ENCODE data around the gene UBLCP1.
"Not testable (repeated sequence)": the region's sequence is repeated elsewhere in the genome, so short reads cannot be mapped to it uniquely, and the experiment has no call there.

Gene UBLCP1

DNA sequence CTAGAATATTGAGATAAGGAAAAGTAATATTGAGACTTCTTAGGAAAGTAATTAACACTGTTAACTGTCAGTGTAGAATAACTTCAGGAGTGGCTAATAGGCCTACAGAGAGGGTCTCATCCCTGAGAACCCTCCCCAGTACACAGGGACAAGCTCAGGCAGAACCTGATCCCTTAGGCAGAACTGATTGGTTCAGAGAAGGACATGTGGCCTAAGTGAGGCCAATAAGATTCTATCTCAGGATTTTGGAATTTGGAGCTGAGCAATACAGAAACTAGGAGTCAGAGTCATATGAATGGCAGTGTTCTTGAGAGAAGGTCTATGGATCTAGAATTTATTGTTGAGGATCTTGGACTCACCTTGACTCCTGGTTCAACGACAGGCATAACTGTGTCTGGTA, 10.9 kb upstream of the UBLCP1 start:
- DNase-seq (ENCODE audit: low read depth): no peak

DNA sequence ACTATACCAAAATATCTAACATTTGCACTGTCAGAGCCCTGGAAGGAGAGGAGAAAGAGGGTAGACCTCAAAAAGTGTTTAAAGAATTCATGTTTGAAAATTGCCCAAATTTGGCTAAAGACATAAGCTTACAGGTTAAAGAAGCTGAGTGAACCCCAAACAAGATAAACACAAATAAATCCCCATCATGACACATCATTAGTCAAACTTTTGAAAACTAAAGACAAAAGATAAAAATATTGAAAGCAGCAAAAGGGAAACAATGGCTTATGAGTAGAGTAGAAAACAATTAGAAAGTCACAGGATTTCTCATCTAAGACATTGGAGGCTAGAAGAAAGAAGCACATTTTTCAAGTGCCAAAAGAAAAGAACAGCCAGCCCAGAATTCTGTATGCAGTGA, 6.1 kb upstream of the UBLCP1 start:
- DNase-seq (ENCODE audit: low read depth): no peak

DNA sequence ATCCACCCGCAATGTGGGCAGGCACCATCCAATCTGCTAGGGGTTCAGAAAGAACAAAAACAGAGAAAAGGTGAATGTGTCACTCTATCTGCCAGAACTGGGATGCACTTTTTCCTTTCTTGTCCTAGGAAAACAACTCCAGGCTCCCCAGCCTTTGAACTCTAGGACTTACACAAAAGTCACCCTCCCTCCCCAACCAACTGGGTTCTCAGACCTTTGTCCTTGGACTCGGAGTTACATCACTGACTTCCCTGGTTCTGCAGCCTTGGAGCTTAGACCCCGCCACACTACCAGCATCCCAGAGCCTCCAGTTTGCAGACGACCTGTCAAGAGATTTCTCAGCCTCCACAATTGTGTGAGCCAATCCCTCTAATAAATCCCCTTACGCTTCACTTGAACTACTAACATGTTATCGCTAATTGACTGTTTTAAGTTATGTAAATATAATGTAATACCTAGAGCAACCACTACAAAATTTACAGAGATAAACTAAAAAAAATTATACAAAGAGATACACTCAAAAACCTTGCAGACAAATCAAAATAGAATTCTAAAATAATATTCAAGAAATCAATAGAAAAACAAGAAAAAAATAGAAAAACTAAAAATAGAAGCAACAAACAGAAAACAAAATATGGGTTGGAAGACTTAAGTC, 5.3 kb upstream of the UBLCP1 start:
- DNase-seq (ENCODE audit: low read depth): no peak

DNA sequence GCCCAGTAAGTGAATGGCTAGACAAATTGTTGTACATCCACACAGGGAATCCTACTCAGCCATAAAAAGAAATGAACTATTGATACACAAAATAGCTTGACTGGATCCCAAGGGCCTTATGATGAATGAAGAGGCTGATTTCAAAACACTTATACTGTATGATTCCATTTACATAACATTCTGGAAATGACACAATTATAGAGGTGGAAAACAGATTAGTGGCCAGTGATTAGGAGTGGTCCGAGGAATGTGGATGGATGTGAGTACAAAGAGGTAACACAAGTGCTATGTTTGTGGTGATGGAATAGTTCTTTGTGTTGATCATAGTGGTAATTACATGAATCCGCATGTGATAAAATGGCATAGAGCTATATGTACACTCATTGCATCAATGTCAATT, 4.7 kb upstream of the UBLCP1 start:
- no peak for DNase-seq (ENCODE audit: low read depth)

DNA sequence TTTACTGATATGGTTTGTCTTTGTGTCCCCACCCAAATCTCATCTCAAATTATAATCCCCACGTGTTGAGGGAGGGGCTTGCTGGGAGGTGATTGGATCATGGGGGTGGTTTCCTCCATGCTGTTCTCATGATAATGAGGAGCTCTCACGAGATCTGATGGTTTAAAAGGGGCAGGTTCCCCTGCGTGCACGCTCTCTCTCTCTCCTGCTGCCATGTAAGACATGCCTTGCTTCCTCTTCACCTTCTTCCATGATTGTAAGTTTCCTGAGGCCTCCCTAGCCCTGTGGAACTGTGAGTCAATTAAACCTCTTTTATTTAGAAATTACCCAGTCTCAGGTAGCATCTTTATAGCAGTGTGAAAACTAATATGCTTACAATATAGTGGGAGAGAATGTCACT, 2.9 kb upstream of the UBLCP1 start:
- DNase-seq (ENCODE audit: low read depth): not testable (repeated sequence)

DNA sequence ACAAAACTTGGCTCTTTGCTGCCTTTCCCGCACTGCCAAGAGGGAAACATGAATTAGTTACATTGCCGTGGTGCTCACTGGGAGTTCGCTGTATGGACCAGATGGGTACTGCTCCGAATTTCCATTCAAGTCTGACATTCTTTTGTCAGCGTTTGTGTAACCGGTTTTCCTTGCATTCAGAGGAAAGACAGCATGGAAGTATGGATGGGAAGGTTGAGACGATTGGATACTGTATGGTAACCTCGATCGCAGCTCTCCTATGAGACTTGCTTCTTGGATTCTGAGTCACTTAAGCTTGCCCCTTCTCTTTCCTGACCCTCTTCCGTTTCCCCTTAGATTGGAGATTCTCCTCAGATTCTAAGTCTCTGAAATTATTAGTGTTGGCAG, 625 bp upstream of the UBLCP1 start:
- peak; percentile 21 for DNase-seq (ENCODE audit: low read depth)

DNA sequence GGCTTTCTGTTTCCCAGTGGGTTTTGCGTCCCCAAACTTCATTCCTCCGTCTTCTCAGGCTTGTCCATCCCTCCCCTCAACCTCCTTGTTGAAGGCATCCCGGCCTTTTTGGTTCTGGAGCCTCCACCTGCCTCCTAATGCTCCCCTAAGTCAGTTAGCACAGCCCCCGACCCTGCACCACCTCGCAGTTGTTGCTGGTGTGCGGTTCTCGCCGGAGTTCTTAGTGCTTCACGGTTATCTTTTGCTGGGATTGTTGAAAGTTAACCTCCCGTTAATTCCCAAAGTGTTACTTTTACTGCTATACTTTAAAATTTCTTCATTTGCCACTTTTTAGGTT, 447 bp downstream of the UBLCP1 start:
- DNase-seq (ENCODE audit: low read depth): no peak

DNA sequence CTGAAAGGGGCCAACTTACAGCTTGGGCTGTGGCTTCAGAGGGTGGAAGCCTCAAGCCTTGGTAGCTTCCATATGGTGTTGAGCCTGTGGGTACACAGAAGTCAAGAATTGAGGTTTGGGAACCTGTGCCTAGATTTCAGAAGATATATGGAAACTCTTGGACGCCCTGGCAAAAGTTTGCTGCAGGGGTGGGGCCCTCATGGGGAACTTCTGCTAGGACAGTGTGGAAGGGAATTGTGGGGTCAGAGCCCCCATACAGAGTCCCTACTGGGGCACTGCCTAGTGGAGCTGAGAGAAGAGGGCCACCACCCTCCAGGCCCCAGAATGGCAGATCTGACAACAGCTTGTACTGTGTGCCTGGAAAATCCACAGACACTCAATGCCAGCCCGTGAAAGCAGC, 3.7 kb downstream of the UBLCP1 start:
- DNase-seq (ENCODE audit: low read depth): not testable (repeated sequence)

DNA sequence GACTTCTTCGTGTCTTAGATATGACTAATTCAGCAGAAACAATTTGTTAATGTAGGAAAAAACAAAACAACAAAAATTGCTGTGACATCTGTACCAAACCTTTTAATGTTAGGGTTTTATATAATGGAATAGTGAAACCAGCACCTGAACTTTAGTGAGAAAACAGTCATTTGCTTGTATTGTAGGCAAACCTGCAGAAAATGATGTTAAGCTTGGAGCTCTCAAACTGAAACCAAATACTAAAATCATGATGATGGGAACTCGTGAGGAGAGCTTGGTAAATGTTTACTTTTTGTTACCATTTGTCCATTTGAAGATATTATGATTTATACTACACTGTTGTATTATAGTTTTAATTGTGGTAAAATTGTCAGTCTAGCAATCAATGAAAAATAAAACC, 6.6 kb downstream of the UBLCP1 start:
- no peak for DNase-seq (ENCODE audit: low read depth)

DNA sequence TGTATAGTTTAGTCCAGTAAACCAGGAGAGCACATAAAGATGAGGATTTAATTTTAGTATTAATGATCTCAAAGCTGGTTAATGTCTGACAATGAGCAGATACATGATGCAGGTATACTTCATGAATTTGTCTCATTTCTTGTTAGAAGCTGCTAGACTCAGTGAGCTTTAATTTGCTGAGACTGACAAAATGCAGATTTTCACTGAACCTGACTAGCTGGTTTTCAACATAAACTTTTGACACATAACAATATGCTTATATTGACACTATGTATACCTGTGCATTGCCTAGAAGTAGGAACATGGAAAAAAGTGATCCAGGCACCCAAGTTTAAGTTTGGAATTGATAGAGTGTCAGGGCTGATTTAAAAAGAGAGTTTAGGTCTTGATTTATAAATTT, 10.8 kb downstream of the UBLCP1 start:
- DNase-seq (ENCODE audit: low read depth): no peak

DNA sequence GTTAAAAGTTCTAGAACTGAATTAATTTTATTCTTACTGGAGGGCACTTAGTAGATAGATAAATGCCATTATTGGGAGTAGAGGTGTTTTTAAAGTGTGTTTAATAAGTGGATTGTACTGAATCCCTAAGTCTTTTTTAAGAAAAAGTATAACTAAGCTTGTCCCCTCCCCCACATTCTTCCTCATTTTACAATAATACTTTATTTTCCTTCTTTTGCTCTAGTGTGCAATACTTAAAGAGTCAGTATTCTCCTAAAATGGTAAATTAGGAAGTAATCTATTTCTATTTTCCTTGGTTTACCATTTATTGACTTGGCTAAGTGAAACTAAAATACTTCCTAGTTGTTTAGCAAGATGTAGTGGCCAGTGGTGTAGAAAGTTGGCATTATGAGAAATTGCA, 11.6 kb downstream of the UBLCP1 start:
- DNase-seq (ENCODE audit: low read depth): no peak

DNA sequence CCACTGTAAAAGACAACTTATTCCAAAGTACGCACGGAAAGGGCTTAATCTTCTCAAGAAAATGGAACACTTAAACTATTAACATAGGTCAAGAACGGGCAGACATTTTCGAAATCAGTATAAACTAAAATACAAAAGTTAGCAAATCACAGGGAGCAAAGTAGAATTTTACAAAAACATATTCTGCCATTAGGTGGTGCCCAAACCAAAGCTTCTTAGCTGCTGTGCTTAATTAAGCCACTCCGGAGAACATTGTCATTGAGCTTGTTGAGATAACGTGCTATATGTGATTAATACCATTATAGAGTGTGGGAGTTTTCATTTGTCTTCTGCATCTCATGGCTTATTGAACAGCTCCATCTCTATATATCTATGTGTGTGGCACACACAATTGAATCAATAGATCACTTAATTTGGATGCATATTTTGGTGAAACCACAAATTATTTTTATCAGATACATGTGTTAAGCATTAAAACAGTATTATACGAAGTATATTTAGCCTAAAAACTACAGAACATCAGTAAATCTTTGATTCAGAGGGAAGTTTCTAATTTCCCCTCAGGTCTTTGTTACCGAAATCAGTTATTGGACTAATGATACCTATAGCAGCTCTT, 23.4 kb downstream of the UBLCP1 start:
- peak; percentile 40 for DNase-seq (ENCODE audit: low read depth)

DNA sequence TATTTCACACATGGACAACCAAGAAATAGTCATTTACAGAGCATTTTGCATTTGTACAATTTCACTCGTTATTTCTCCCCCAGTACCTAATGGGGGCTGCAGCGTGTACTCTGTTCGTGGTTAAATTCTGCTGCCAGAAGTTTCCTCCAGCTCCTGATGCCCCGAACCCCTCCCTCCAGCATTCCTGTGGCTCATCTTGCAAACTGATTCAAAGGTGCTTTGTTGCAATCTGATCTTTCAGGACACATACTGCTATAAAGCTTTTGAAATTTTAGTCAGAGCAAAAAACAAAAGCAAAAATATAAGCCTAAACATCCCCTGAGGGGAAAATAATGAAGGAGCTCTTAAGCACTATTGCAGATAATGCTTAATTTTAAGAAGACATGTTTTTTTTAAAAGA, 27.7 kb downstream of the UBLCP1 start:
- DNase-seq (ENCODE audit: low read depth): peak; percentile 52

DNA sequence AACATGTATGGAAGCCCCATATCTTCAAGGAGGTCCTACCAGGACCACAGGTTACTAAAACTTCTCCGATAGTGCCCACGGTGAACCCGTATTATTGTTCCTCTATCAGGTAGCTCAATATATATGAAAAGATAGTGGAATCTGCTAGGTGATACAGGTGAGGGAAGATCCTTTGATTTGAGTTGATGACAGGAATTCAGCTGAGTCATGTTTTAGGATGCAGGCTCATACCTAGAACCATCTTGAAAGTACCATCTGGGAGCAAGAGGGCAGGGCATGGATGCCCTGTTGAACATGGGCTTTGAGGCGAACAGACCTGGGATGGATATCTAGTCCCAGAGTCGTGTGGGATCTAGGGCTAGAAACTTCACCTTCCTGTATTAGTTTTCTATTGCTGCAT, 31.8 kb downstream of the UBLCP1 start:
- DNase-seq (ENCODE audit: low read depth): no peak

DNA sequence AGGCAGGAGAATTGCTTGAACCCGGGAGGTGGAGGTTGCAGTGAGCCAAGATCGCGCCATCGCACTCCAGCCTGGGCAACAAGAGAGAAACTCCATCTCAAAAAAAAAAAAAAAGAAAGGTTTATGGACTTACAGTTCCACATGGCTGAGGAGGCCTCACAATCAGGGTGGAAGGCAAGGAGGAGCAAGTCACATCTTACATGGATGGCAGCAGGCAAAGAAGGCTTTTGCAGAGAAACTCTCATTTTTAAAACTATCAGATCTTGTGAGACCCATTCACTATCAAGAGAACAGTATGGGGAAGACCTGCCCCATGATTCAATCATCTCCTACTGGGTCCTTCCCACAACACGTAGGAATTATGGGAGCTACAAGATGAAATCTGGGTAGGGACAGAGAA, 34.2 kb downstream of the UBLCP1 start:
- not testable (repeated sequence) for DNase-seq (ENCODE audit: low read depth)

DNA sequence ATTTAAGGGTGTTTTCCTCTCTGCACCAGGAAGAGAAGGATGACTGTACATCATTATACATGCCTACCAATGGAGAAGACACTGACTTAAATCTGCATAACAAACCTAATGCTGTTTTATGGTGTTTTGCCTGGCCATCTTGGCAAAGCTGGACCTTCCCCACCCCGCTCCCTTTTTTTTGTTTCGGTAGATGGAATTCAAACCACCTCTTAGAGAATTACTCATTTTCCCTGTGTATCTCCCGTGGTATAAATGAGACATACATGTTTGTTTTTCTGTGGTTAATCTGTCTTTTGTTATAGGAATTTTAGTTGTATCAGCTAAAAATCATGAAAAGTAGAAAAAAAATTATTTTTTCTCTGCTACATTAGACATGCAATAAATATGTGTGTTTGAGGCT, 38.4 kb downstream of the UBLCP1 start:
- DNase-seq (ENCODE audit: low read depth): no peak

DNA sequence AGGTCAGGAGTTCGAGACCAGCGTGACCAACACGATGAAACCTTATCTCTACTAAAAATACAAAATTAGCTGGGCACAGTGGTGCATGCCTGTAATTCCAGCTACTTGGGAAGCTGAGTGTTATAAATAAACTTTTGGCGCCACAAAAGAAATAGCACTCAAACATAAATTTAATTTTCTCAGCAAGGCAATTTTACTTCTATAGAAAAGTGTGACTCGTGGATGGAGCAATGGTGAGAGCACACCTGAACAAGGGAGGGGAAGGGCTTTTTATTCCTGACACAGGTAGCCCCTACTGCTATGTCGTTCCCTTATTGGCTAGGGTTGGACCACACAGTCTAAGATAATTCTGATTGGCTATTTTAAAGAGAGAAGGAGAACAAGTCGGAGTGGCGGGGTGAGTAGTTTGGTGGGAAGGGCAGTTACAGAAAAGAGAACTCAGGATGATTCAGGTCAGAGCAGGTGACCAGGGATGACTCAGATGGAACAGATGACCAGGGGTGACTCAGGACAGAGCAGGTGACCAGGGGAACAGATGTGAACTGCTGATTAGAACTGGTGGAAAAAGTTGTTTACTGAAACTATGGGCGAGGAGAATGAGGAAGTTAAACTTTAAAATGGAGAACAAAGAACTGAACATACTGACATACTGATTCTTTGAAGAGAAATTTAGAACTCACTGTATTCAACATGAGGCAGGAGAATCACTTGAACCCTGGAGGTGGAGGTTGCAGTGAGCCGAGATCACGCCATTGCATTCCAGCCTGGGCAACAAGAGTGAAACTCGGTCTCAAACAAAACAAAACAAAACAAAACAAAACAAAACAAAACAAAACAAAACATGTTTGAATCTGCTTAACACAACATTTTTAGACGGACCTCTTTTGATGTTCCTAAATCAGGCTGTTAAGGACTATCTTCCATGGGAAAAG, 39.1 kb downstream of the UBLCP1 start:
- DNase-seq (ENCODE audit: low read depth): not testable (repeated sequence)

DNA sequence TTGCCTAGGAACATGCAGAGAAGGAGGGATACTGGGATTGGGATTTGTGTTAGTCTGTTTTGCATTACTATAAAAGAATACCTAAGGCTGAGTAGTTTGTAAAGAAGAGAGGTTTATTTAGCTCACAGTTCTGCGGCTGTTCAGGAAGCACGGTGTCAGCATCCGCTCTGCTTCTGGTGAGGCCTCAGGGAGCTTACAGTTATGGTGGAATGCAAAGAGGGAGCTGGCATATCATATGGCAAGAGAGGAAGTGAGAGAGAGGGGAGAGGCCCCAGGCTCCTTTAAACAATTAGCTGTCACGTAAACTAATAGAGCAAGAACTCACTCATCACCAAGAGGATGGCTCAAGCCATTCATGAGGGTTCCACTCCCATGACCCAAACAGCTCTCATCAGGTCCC, 40.2 kb downstream of the UBLCP1 start:
- DNase-seq (ENCODE audit: low read depth): no peak

DNA sequence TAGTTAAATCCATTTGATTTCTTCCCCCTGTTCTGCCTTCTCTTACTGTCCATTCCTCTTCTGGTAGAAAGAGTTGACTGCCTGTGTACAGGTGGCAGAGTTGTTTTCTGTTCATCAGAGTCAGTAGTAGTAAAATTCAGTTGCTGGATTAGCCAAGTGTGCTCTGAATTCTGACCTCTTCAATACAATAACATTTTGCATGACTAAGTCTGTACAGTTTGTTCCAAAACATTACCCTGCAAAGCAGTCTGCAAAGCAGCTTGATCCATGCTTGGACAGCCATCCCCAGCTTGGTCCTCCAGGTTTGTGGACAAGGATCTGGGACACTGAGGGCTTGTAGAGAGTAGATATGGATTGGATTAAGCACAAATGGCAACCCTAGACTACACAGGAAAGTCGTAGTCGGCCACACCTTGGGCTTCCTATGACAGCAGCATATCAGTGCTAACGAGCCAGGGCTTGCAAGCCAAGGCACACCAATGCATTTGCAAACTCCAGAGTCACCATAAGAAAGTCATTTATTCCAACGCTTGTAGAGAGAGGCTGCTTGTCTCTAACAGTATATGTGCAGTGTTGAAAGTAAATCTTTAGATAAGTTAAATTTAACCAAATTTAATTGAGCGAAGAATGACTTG, 42.0 kb downstream of the UBLCP1 start:
- DNase-seq (ENCODE audit: low read depth): peak; percentile 7

DNA sequence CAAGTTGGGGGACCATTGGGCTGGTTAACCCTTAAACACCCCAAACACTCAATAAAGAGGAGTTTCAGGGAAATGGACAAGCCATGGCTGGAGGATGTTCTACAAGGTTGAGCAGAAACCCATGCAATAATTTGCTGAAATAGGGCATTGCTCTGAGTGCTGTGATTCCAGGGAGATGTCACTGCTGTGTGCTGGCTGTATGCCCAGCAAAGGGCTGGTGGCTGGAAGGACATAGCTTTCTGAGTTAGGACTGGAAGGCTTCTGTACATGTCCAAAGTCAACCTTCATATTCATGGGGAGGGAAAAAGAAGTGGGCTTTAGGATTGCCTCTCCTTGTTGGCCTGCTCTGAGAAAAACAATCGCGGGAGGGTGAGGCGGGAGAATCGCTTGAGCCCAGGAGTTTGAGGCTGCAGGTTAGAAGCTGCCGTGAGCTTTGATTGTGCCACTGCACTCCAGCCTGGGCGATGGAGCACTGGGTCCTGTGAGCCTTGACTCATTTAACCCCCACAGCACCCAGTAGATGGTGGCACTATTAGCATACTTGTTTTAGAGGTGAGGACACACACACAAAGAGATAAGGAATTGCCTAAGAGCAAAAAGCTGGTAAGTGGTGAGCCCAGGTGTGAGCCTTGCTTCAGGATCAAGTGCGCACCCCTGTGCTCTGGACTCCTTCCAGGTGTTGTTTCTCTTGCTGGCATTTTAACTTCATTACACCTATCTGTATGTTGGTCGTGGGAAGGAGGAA, 46.8 kb downstream of the UBLCP1 start:
- no peak for DNase-seq (ENCODE audit: low read depth)

DNA sequence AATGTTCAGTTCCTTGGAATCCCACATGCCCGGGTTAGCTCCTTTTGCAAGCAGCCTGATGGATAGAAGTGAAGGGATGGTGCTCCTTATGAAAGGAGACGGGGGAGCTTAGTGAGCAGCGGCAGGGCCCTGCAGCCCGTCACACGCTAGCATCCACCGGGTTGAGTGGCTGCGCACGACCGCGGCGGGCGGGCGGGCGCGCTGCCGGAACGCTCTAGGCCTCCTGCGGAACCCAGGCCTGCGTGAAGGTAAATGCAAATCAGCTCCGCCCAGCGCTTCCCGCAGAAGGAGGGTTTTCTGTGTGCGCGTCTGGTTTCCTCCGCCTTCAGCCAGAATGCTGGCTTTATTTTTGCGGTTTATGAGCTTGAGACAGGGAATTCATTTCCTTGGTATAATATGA, 47.4 kb downstream of the UBLCP1 start:
- peak; percentile 24 for DNase-seq (ENCODE audit: low read depth)

DNA sequence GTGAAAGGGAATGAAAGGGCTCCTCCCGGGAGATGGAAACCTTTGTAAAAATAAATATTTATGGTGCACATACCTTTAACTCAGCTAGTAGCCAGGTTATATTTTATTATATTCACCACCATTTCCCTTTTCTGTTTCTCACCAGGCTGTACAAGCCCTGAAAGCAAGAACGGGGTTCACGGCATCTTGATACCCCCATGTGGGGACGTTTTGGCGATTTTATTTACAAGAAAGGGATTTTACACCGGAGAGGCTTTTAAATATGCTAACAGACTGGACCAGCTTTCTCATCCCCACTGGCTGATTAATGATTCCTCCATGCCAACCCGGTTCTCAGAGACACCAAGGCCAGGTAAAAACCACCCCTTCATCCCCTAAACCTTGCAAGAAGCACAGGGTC, 48.0 kb downstream of the UBLCP1 start:
- no peak for DNase-seq (ENCODE audit: low read depth)

Measured in amniotic epithelial cell (primary cell).